Naive B cell (primary cell): ENCODE results near the gene SPEG. TPM values are rescaled to one million over a fixed set of nuclear protein-coding genes. Genes with fewer than 3 reads are reported as not detected.
A peak's percentile ranks its signal among the peaks of the same experiment; 100 is the strongest.

Experiments
- ATAC-seq, 2 donors: fragments of 150-1000 bp; cut with Tn5 transposase; 2 replicates each; pipeline ENCODE4 v1.10.0; 2021; ENCODE audit warnings: low read depth in 2 of 2, mild to moderate bottlenecking in 2 of 2, moderate library complexity in 2 of 2
- DNase-seq: peaks from one replicate; pipeline ENCODE4 v3.0.0; 2022
- H3K27ac Mint-ChIP-seq, 6 donors: one replicate each; pipeline ENCODE4 v1.8.0; 2020 to 2022; ENCODE audit warnings: mild to moderate bottlenecking in 6 of 6, mixed read lengths in 6 of 6, moderate library complexity in 5 of 6, inconsistent platforms in 2 of 6
- H3K27me3 Mint-ChIP-seq, 3 donors: one replicate each; pipeline ENCODE4 v1.8.0; 2021 to 2022; ENCODE audit warnings: mixed read lengths in 3 of 3, mild to moderate bottlenecking in 1 of 3
- H3K36me3 Mint-ChIP-seq, 2 donors: one replicate each; pipeline ENCODE4 v1.8.0; 2020 to 2022; ENCODE audit warnings: mixed read lengths in 2 of 2, inconsistent platforms in 1 of 2, mild to moderate bottlenecking in 1 of 2
- H3K4me1 Mint-ChIP-seq, 3 donors: one replicate each; pipeline ENCODE4 v1.8.0; 2020 to 2022; ENCODE audit warnings: mixed read lengths in 3 of 3, inconsistent platforms in 1 of 3, mild to moderate bottlenecking in 1 of 3, moderate library complexity in 1 of 3
- H3K4me3 Mint-ChIP-seq, 8 donors: one replicate each; pipeline ENCODE4 v1.8.0; 2020 to 2022; ENCODE audit warnings: mild to moderate bottlenecking in 8 of 8, mixed read lengths in 8 of 8, moderate library complexity in 8 of 8, inconsistent platforms in 2 of 8
- H3K9me3 Mint-ChIP-seq, 7 donors: one replicate each; pipeline ENCODE4 v1.8.0; 2020 to 2022; ENCODE audit warnings: mixed read lengths in 7 of 7, mild to moderate bottlenecking in 5 of 7, inconsistent platforms in 2 of 7, moderate library complexity in 1 of 7
- polyA plus RNA-seq, 6 donors: library from polyadenylated mRNA; unstranded; fragments of 300-500 nt; fragmentation: Illumina TruSeq; gene quantifications; one replicate each; pipeline ENCODE4 v1.2.3, GENCODE V29; 2021; ENCODE audit warnings: low read depth in 6 of 6

SPEG gene
- polyA plus RNA-seq, 6 donors from 2014 or later: 0.18 TPM; not detected in 5

DNA sequence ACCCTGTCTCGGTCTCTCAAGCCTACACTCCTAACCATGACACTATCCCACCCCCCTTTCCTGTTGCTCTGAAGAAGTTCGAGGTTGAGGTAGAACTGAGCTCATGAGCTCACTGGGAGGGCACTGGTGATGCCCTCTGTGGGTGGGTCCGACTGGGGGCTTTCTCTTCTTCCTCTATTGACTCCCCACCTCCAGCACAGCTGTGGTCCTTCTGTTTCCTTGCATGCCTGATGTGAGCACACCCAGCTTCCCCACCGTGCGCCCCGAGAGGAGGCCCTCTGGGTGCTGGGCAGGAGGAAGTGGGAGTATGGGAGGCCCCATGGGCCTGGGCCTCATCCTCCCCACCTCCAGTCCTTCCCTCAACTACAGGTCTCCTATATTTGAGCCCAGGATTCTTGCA, 20.9 kb downstream of the SPEG start:
- no peak for ATAC-seq
- Mint-ChIP-seq H3K9me3 (no peaks in the 10 kb centered on the region), H3K27ac (no peak overlapping the region)

DNA sequence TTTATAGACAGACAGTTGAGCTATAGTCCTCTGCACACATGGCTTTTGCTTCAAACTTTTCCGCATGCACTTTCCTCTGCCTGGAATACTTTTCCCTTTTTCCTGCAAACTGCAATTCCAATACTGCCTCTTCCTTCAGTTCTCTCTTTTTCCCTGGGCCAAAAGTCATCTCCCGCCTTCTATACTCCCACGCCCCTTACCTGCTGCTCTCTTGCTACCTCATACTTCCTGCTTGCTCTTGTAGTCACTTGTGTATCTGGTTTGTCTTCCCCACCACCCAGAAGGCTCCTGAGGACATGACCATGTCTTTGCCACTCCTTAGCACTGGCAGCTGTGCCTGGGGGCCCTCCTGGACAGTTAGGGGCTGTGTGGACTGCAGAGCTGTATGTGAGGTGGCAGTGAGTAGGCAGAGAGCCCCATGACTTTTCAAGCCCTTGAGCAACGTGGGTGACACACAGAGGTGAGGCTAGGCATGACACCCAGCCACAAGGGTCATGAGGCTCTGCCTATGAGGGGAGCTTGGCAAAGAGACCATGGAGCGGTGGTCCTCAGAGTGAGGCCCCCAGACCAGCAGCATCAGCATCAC, 23.2 kb downstream of the SPEG start:
- H3K4me3 Mint-ChIP-seq: no peak overlapping the region
- H3K27me3 Mint-ChIP-seq: peaks cover 11 to 51% (median 43%) of the 10 kb centered on the region in 3 donors
- no peaks in the 10 kb centered on the region for H3K36me3 Mint-ChIP-seq
- H3K9me3 Mint-ChIP-seq: no peaks in the 10 kb centered on the region
- ATAC-seq: peak in 1 of 2 donors; percentile 36
- no peaks in the 10 kb centered on the region for H3K4me1 Mint-ChIP-seq
- no peak for DNase-seq
- peak overlapping the region in 1 of 6 donors; percentile 28 for H3K27ac Mint-ChIP-seq

More for the DNA sequence above, 20.9 kb downstream of the SPEG start:
- Mint-ChIP-seq H3K4me1 (no peaks in the 10 kb centered on the region), H3K36me3 (no peaks in the 10 kb centered on the region), H3K4me3 (no peak overlapping the region), H3K27me3 (peaks cover 25 to 62% (median 52%) of the 10 kb centered on the region in 3 donors)
- DNase-seq: no peak

DNA sequence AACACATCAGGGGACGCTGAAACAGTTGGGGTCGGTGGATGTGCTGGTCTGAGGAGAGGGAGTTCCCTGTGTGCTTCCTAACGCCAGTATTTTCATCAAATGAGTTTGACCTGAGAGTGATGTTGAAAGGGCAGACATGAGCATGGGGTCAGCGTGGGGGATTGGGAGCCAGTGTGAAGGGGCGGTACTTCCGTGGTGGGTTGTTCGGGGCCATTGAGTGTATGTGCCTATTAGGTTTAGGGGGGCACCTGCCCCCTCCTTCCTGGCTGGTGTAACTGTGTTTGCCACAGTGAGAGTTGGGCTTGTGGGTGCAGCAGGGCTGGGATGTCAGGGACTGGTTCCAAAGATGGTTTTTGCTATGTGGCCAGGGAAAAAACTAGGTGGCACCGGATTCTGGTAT, 24.4 kb downstream of the SPEG start:
- peaks cover 4 to 41% (median 34%) of the 10 kb centered on the region in 3 donors for H3K27me3 Mint-ChIP-seq
- no peaks in the 10 kb centered on the region for H3K36me3 Mint-ChIP-seq
- no peak overlapping the region for H3K27ac Mint-ChIP-seq
- H3K9me3 Mint-ChIP-seq: no peaks in the 10 kb centered on the region
- no peak overlapping the region for H3K4me3 Mint-ChIP-seq
- ATAC-seq (no peak), DNase-seq (no peak)
- H3K4me1 Mint-ChIP-seq: no peaks in the 10 kb centered on the region

DNA sequence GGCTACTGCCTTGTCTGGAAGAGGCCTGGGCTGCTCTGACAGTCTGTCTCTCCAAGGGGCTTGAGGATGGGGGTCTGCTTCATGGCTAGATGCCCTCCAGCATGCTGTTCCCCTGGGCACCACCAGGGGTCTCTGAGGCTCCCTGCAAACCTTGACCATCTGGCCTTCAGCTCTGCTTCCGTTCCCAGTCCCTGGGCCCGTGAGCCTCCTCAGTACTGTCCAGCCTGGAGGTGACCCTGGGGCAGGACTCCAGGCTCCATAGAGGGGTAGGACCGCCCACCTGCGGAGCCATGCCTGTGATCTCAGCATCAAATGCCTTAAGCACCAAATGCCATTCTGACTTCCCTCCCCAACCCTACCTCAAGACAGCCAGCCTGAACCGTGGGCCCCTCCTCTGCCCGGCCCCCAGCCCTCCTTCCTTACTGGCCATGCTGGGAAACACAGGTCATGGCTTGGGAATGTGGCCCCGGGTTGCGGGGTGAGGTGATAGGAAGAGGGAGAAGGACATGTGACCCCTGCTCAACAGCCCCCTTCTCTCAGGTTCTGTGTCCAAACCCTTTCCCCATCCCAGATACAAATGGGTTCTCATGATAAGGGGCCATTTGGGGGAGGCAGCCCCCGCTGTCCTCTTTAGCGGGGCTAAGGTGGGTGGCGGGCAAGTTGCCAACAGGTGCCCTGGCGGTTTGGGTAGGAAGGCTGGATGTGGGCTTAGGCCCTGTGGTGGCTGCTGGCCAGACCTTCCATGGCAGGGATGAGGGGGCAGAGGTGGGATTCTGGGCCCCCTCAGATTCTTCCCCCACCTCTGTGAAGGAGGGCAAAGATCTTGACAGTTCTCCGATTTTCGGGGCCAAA, 25.0 kb downstream of the SPEG start:
- H3K27ac Mint-ChIP-seq: no peak overlapping the region
- no peaks in the 10 kb centered on the region for H3K9me3 Mint-ChIP-seq
- peaks cover 4 to 36% (median 34%) of the 10 kb centered on the region in 3 donors for H3K27me3 Mint-ChIP-seq
- DNase-seq: peak; percentile 27
- H3K4me3 Mint-ChIP-seq: no peak overlapping the region
- H3K4me1 Mint-ChIP-seq: no peaks in the 10 kb centered on the region
- no peak for ATAC-seq
- no peaks in the 10 kb centered on the region for H3K36me3 Mint-ChIP-seq

DNA sequence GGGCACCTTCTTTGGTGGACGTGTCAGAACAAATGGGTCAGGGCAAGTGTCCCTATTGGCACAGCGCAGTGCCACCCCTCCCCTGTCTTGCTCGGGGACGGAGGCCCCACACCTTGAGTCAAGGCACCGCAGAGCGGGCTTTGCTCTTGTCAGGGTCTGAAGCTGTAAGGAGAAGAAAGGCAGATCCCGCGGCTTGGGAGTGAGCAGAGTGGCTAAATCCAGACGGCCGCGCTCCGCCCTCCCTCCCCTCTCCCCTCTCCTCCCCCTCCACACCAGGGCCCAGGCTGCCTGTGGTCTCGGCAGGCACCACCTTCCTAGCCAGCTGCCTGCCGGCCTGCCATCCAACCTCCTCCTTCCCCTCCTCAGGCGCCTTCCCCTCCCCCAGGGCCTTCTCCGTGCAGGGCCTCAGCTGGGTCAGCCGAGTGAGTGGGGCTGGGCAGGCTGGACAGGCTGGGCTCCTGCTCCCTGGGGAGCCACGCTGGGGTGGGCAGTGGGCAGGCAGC, 25.8 kb downstream of the SPEG start:
- ATAC-seq (no peak), DNase-seq (no peak)
- H3K27me3 Mint-ChIP-seq: peaks cover 4 to 41% (median 33%) of the 10 kb centered on the region in 3 donors
- H3K36me3 Mint-ChIP-seq: no peaks in the 10 kb centered on the region
- H3K4me1 Mint-ChIP-seq: no peaks in the 10 kb centered on the region
- H3K9me3 Mint-ChIP-seq: no peaks in the 10 kb centered on the region
- no peak overlapping the region for H3K27ac Mint-ChIP-seq
- no peak overlapping the region for H3K4me3 Mint-ChIP-seq

DNA sequence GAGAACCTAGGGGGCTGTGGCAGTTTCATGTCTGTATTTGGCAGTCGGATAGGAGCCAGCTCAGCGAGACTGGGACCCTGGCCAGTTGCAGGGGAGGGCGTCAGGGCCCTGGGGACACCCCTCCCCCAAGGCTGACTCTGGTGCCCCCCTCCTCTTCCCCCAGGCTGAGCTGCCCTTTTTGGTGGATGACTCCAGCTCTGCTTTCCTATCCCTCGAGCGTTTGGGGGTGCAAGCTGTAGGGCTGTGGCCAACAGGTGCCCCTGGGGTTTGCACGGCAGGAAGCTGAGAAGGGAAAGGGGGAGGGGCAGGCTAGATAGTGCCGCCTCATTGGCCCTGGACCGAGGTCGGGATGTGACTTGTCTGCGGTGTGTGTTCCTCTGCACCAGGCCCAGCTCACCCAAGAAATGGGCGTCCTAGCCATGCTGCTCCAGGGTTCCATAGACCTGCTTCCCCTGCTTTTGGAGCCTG, 26.4 kb downstream of the SPEG start:
- Mint-ChIP-seq H3K4me1 (no peaks in the 10 kb centered on the region), H3K4me3 (no peak overlapping the region), H3K27ac (peak overlapping the region in 1 of 6 donors; percentile 77), H3K27me3 (peaks cover 4 to 38% (median 27%) of the 10 kb centered on the region in 3 donors), H3K9me3 (no peaks in the 10 kb centered on the region), H3K36me3 (no peaks in the 10 kb centered on the region)
- no peak for DNase-seq
- no peak for ATAC-seq

DNA sequence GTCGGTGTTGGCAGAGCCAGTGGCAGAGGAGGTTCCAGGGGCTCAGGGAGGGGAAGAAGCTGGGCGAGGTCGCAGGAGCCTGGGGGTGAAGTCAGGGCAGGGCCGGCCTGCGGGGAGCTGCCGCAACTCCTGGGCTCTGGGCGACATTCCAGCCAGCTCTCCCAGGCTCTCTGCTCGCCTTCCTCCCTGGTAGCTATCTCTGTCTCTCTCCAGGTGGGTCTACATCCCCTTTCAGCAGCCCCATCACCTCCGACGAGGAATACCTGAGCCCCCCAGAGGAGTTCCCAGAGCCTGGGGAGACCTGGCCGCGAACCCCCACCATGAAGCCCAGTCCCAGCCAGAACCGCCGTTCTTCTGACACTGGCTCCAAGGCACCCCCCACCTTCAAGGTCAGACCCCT, 27.0 kb downstream of the SPEG start:
- no peaks in the 10 kb centered on the region for H3K4me1 Mint-ChIP-seq
- H3K4me3 Mint-ChIP-seq: no peak overlapping the region
- no peaks in the 10 kb centered on the region for H3K36me3 Mint-ChIP-seq
- H3K27ac Mint-ChIP-seq: no peak overlapping the region
- H3K27me3 Mint-ChIP-seq: peaks cover 4 to 39% (median 22%) of the 10 kb centered on the region in 3 donors
- ATAC-seq: no peak
- H3K9me3 Mint-ChIP-seq: no peaks in the 10 kb centered on the region
- DNase-seq: no peak

DNA sequence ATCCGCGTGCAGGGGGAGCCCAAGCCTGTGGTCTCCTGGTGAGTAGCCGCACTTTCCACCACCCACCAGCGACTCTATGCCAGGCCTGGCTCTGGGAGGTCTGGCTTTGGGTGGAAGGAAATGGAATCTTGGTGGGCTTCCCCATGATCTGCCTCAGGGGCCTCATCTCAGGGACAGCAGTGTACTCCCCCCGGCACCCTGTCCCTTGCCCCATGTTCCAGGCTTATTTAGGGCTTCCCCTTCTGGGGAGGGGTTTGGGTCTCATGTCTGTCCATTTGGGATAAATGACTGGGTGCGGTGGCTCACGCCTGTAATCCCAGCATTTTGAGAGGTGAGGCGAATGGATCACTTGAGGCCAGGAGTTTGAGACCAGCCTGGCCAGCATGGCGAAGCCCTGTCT, 27.7 kb downstream of the SPEG start:
- Mint-ChIP-seq H3K9me3 (no peaks in the 10 kb centered on the region), H3K27ac (no peak overlapping the region), H3K27me3 (peaks cover 4 to 45% (median 22%) of the 10 kb centered on the region in 3 donors), H3K4me1 (no peaks in the 10 kb centered on the region), H3K36me3 (no peaks in the 10 kb centered on the region), H3K4me3 (no peak overlapping the region)
- no peak for DNase-seq
- ATAC-seq: no peak

DNA sequence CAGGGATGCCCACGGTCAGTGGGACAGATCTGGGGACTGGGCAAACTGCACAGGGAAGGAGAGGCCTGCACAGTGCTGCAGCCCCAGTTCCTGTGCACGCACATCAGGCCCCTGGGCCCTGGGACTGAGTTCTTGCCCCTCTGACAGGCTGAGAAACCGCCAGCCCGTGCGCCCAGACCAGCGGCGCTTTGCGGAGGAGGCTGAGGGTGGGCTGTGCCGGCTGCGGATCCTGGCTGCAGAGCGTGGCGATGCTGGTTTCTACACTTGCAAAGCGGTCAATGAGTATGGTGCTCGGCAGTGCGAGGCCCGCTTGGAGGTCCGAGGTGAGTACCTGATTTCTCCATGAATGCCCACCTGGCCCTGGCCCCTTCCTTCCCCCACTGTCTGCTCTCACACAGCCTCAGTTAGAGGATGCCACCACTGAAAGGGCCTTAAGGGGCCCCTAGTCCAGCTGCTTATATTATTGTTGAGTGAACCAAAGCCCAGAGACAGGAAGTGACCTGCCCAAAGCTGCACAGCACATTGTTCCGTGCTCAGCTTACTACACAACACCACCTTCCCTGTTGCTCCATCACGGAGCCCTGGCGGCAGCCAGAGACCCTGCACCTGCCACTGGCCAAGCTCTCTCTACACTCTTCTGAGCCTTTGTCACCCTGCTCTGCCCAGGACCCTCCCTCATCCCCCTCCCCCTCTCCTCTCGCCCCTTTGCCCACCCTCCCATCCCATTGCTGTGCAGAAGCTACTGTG, 29.8 kb downstream of the SPEG start:
- no peak overlapping the region for H3K4me3 Mint-ChIP-seq
- DNase-seq (no peak), ATAC-seq (no peak)
- no peak overlapping the region for H3K27ac Mint-ChIP-seq
- H3K4me1 Mint-ChIP-seq: no peaks in the 10 kb centered on the region
- peaks cover under 1 to 29% (median 13%) of the 10 kb centered on the region in 3 donors for H3K27me3 Mint-ChIP-seq
- no peaks in the 10 kb centered on the region for H3K36me3 Mint-ChIP-seq
- no peaks in the 10 kb centered on the region for H3K9me3 Mint-ChIP-seq

DNA sequence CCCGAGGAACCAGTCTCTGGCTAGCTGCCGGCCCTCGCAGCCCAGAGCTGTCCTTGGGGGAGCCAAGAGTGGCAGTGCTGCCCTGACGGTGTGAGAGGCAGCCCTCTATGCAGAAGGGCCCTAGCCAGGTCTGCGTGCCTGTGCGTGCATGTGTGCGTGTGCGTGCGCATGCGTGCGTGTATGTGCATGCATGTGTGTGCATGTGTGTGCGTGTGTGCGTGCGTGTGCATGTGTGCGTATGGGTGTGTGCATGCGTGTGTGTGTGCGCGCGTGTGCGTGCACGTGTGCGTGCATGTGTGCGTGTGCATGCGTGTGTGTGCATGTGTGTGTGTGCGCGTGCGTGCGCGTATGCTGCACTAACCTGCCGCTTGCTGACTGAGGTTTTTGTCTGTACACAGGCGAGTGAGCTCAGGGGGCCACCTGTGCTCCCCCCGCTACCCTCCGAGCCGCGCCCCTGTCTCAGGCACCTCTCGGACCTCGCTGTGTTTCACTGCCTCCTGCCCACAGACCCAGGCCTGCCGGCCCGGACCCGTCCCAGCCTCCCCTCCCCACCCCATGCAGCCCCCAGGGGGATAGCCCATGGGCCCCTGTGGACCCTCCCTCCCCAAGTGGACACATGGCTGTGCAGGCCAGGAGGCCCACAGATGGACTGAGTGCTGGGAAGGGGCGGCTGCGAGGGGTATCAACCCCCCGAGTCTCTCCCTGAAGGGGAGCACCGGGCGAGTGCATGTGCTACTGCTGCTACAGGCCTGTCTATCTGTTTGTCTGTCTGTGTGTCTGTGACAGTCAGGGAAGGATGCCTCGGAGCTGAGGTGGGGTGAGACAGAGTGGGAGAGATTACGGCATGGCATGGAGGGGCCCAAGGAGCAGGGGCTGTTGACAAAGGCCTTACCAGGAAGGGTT, 31.3 kb downstream of the SPEG start:
- Mint-ChIP-seq H3K4me3 (no peak overlapping the region), H3K27me3 (peaks cover 4 to 44% (median 24%) of the 10 kb centered on the region in 3 donors)

DNA sequence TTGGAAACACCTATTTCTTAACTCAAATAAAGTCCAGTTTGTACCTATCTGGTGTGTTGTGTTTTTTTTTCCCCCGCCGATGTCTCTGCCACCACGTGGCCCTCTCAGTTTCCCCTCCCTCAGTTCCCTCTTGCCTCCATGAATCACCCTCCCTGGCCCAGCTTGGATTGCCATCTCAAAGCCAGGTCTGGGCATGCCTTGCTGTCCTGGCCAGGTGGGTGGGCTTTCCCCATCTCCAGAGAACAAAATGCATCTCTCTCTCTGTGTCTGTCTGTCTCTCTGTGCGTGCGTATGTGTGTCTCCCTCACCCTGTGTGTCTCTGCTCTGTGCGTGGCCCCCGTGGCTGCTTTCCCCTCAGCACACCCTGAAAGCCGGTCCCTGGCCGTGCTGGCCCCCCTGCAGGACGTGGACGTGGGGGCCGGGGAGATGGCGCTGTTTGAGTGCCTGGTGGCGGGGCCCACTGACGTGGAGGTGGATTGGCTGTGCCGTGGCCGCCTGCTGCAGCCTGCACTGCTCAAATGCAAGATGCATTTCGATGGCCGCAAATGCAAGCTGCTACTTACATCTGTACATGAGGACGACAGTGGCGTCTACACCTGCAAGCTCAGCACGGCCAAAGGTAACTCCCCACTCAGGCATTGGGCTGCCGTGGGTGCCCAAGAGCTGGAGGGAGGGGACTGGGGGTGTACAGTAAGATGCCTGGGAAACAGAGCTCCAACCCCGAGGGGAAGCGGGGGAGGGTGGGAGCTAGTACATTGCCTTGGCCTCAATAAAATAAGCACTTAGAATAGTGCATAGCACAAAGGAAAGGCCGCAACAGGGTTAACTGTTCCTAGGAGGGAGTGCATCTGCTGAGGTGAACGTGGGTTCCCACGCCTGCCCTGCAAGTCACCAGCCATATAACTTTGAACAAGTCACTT, 32.4 kb downstream of the SPEG start:
- Mint-ChIP-seq H3K27me3 (peaks cover 4 to 51% (median 24%) of the 10 kb centered on the region in 3 donors), H3K4me3 (no peak overlapping the region), H3K27ac (peak overlapping the region in 1 of 6 donors; percentile 74), H3K4me1 (no peaks in the 10 kb centered on the region), H3K9me3 (no peaks in the 10 kb centered on the region), H3K36me3 (no peaks in the 10 kb centered on the region)
- ATAC-seq: no peak
- DNase-seq: no peak

More for the DNA sequence above, 31.3 kb downstream of the SPEG start:
- H3K36me3 Mint-ChIP-seq: no peaks in the 10 kb centered on the region
- ATAC-seq (no peak), DNase-seq (no peak)
- H3K4me1 Mint-ChIP-seq: no peaks in the 10 kb centered on the region
- no peaks in the 10 kb centered on the region for H3K9me3 Mint-ChIP-seq
- H3K27ac Mint-ChIP-seq: no peak overlapping the region

DNA sequence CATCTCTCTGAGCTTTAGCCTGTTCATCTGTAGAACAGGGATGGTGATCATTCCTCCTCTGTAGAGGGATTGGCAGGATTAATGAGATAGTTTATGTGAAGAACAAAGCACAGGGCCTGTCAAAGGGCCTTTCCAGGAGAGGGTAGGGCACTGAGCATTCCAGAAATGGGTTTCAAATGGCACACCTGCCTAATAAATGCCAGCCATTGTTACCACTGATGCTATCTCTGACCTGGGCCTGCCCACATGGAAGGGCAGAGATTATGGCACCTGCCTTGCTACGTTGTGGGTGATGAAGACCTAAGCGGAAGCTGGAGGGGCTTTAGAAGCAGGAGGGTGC, 33.1 kb downstream of the SPEG start:
- DNase-seq: no peak
- ATAC-seq: no peak
- Mint-ChIP-seq H3K27ac (no peak overlapping the region), H3K4me1 (no peaks in the 10 kb centered on the region), H3K27me3 (peaks cover 4 to 48% (median 20%) of the 10 kb centered on the region in 3 donors), H3K9me3 (no peaks in the 10 kb centered on the region), H3K4me3 (no peak overlapping the region), H3K36me3 (no peaks in the 10 kb centered on the region)
